Ascending aorta (tissue), 2 donors: Measurements from ENCODE around the gene GPX4. TPM values are rescaled to one million over a fixed set of nuclear protein-coding genes. Genes with fewer than 3 reads are reported as not detected.

Experiments
- DNase-seq, 2 donors: peaks; one replicate each; pipeline ENCODE4 v3.0.0-alpha.2; 2019; ENCODE audit warnings: low spot score in 2 of 2
- H3K27ac ChIP-seq, 2 donors: fragments of 200-600 bp; sonication (generic); one replicate each; pipeline ENCODE4 v1.5.1; 2016 to 2017; ENCODE audit warnings: mild to moderate bottlenecking in 1 of 2
- H3K27me3 ChIP-seq: fragments of 200-600 bp; sonication (generic); one replicate; pipeline ENCODE4 v1.5.1; 2017
- H3K36me3 ChIP-seq, 2 donors: fragments of 200-600 bp; sonication (generic); one replicate each; pipeline ENCODE4 v1.5.1; 2016
- H3K4me1 ChIP-seq, 2 donors: fragments of 200-600 bp; sonication (generic); one replicate each; pipeline ENCODE4 v1.5.1; 2016 to 2017; ENCODE audit warnings: mild to moderate bottlenecking in 1 of 2
- H3K4me3 ChIP-seq, 2 donors: fragments of 200-600 bp; sonication (generic); one replicate each; pipeline ENCODE4 v1.5.1; 2016 to 2017; ENCODE audit warnings: mild to moderate bottlenecking in 1 of 2
- H3K9me3 ChIP-seq, 2 donors: fragments of 200-600 bp; sonication (generic); one replicate each; pipeline ENCODE4 v1.5.1; 2016
- intact Hi-C: fragments of 100-400 bp; cut with DNase I; formaldehyde crosslinking; loops from one replicate; pipeline ENCODE4 v1.15.1; 2023
- total RNA-seq: library from RNA; depleted of rRNA; stranded (reverse); fragments of >200 nt; gene quantifications from one replicate; pipeline ENCODE4 v1.1.0, GENCODE V29; 2016
- TF ChIP-seq, protein P1 (sequence below), 3 experiments: fragments of 200-600 bp in 2 of 3; fragments of 450-650 bp in 1 of 3; sonication (generic) in 2 of 3; IDR thresholded peaks; one replicate each; pipeline ENCODE4 v1.5.1; 2016 to 2019; ENCODE audit warnings: antibody characterized with exemption in 3 of 3, mild to moderate bottlenecking in 1 of 3, moderate library complexity in 1 of 3

The GPX4 gene
- total RNA-seq, 1 donor from 2014 or later = 348 TPM

DNA sequence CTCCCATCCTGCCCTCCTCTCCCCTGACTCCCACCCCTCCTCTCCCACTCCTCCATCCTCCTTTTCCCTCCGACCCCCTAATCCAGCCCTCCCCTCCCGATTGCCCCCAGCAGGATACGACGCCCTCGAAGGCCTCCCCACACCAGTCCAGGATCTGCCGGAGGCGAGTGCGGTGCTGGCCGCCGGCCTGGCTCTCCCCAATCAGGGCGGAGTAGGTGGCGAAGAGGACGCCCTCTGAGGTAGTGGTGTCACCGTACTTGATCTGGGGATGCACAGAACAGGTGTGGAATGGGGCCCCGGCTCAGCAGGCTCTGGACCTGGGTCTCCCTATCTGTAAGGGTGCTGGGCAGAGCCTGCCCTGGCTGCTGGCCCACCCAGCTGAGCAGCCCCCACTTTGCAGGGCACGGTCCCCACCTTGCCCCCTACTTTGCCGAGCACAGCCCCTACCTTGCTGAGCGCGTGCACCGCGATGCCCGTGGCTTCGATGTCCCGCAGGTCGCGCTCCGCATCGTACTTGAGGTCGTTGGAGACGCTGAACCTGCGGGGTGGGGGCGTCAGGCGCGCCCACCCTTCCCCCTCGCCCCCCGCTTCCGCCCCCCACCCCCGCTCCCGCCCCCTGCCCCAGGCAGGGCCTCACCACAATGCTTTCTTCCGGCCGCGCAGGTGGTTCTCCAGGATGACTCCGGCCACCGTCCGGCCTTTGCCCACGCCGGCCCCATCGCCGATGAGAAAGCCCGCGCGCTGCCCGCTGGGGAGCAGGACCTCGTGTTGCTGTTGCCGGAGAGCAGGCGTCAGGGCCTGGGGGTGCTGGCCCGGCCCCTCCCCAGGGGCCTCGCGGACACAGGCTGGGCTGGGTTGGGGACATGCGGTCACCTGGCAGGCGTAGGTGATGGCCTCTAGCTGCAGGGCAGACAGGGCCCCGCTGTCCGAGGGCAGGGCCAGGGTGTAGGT, 18.5 kb downstream of the GPX4 start:
- DNase-seq = no peak
- H3K27me3 ChIP-seq = no peaks in the 10 kb centered on the region
- no peak overlapping the region for H3K4me3 ChIP-seq
- intact Hi-C loops = no loop called here
- H3K36me3 ChIP-seq = peaks cover 85 to 96% of the 10 kb centered on the region in 2 donors
- TF ChIP-seq, protein P1, sequence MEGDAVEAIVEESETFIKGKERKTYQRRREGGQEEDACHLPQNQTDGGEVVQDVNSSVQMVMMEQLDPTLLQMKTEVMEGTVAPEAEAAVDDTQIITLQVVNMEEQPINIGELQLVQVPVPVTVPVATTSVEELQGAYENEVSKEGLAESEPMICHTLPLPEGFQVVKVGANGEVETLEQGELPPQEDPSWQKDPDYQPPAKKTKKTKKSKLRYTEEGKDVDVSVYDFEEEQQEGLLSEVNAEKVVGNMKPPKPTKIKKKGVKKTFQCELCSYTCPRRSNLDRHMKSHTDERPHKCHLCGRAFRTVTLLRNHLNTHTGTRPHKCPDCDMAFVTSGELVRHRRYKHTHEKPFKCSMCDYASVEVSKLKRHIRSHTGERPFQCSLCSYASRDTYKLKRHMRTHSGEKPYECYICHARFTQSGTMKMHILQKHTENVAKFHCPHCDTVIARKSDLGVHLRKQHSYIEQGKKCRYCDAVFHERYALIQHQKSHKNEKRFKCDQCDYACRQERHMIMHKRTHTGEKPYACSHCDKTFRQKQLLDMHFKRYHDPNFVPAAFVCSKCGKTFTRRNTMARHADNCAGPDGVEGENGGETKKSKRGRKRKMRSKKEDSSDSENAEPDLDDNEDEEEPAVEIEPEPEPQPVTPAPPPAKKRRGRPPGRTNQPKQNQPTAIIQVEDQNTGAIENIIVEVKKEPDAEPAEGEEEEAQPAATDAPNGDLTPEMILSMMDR (IDR thresholded peaks at IDR 0.05) = no peak
- H3K27ac ChIP-seq = peak overlapping the region in 1 of 2 donors; percentile 33
- H3K9me3 ChIP-seq = no peaks in the 10 kb centered on the region
- H3K4me1 ChIP-seq = peaks cover 0 to 13% of the 10 kb centered on the region in 2 donors

DNA sequence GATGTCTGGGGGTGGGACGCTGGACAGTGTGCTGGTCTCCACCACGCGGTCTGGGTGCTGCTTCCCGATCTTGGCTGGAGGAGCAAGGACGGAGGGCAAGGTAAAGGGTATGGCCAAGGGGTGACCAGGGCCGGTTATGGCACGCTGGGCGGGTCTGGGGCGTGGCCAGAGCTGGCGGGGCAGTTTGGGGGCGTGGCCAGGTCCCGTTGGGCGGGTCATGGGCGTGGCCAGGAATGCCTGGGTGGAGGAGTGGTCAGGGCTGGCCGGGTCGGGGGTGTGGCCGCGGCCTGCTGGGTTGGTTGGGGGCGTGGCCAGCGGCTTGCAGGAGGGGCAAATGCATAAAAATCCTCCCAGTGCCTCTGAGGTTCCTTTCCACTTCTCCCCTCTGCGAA, 19.2 kb downstream of the GPX4 start:
- Histone ChIP-seq H3K4me3 (no peak overlapping the region), H3K9me3 (no peaks in the 10 kb centered on the region), H3K27ac (peak overlapping the region in 1 of 2 donors; percentile 33), H3K36me3 (peaks cover 83 to 92% of the 10 kb centered on the region in 2 donors), H3K27me3 (no peaks in the 10 kb centered on the region), H3K4me1 (peaks cover 0 to 13% of the 10 kb centered on the region in 2 donors)
- TF ChIP-seq, protein P1 (IDR thresholded peaks at IDR 0.05) = no peak
- DNase-seq = no peak
- intact Hi-C loops = no loop called here

DNA sequence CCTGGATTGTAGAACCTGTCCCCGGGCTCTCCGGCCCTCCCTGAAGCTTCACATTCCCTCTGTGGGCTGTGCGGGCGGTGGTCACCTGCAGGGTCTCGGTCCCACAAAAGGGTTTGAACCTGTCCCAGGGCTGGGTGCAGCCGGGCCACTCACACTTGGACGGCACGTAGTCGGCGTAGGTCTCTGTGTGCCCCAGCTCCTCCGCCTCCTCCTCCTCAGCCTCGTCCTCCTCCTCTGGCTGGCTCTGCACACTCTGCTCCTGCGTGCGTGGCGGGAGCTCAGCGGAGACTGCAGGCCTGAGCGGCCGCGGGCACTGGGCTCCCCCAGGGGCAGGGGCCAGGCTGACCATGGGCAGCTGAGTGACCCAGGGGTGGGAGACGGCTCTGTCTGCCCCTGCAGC, 19.6 kb downstream of the GPX4 start:
- intact Hi-C loops = no loop called here
- no peaks in the 10 kb centered on the region for H3K9me3 ChIP-seq
- DNase-seq = no peak
- peak overlapping the region in 1 of 2 donors; percentile 39 for H3K27ac ChIP-seq
- TF ChIP-seq, protein P1 (IDR thresholded peaks at IDR 0.05) = no peak
- peaks cover 0 to 13% of the 10 kb centered on the region in 2 donors for H3K4me1 ChIP-seq
- peaks cover 79 to 88% of the 10 kb centered on the region in 2 donors for H3K36me3 ChIP-seq
- no peaks in the 10 kb centered on the region for H3K27me3 ChIP-seq
- no peak overlapping the region for H3K4me3 ChIP-seq

DNA sequence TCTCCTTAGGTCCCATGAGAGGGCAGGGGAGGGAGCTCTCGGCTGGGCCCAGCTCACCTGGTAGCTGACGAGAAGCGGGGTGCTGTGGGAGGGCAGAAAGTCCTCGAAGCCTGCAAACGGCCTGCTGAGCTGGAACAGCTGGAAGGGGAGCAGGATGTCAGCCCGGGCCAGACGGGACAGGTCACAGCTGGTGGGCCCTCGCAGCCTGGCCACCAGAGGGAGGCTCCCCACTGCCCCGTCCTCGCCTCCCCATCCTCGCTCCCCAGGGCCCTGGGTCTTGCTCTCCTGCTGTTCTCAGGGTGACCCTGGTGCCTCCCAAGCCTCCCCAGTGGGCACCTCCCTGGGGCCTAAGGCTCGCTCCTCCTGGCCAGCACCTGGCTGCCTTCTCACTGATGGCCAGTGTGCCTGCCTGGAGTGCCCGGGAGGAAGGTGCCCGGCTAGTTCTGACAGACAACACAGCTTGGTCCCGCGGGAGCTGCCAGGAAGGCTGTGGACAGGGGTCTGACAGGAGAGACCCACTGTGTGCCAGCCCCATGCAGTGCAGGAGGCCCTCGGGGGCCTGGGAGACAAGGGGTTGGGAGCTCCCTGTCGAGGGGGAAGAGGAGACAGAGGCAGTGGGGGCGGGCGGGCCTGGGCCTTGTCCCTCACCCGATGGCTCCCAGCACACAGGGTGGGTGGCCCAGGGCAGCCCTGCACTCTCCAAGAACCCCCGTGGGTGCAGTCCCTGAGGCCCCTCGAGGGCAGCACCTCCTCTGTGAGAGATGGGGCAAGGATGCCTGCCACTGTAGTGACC, 20.3 kb downstream of the GPX4 start:
- TF ChIP-seq, protein P1 (IDR thresholded peaks at IDR 0.05) = no peak
- Histone ChIP-seq H3K36me3 (peaks cover 72 to 83% of the 10 kb centered on the region in 2 donors), H3K4me1 (peaks cover 0 to 13% of the 10 kb centered on the region in 2 donors), H3K27ac (peak overlapping the region in 1 of 2 donors; percentile 39), H3K4me3 (no peak overlapping the region), H3K9me3 (no peaks in the 10 kb centered on the region), H3K27me3 (no peaks in the 10 kb centered on the region)
- intact Hi-C loops = no loop called here
- DNase-seq = no peak

DNA sequence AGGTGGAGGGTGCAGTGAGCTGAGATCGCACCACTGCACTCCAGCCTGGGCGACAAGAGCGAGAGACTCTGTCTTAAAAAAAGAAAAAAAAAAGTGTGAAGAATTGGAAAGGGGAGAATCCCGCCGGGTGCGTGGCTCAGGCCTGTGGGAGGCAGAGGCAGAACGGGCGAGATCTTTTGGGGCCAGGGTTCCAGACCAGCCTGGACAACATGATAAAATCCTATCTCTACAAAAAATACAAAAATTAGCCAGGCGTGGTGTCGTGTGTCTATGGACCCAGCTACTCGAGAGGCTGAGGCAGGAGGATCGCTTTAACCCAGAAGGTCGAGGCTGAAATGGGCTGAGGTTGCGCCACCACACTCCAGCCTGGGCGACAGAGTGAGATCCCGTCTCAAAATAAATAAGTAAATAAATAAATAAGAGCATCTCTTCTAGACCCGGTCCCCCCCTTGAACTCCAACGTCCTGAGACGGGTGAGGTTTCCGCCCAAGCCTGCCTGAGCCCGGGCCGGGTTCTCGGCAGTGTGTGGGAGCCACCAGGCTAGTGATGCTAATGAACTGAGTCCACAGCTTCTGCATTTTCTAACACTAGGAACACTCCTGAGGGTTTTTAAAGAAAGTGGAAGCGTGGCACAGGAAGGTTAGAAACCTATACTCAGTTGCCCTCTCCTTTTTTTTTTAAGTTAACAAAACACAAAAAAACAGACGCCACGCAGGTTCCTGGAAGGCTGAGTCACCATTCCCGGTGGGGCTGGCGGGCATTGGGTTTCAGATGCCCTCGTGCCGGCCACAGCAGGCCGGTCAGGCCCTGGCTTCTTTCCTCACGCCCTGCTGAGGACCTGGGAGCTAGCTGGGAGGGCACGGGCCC, 22.0 kb downstream of the GPX4 start:
- H3K27me3 ChIP-seq = no peaks in the 10 kb centered on the region
- TF ChIP-seq, protein P1 (IDR thresholded peaks at IDR 0.05) = no peak
- H3K4me3 ChIP-seq = peak overlapping the region in 1 of 2 donors; percentile 17
- H3K4me1 ChIP-seq = peaks cover 0 to 23% of the 10 kb centered on the region in 2 donors
- intact Hi-C loops = no loop called here
- H3K27ac ChIP-seq = peak overlapping the region; percentile 83 to 85
- H3K9me3 ChIP-seq = no peaks in the 10 kb centered on the region
- DNase-seq = no peak
- peaks cover 54 to 65% of the 10 kb centered on the region in 2 donors for H3K36me3 ChIP-seq
